GM21515 (cell line): ENCODE results near the gene DPF3.

Source experiments
- ATAC-seq: cut with Tn5 transposase; IDR thresholded peaks from one replicate; pipeline ENCODE4 v1.9.1; 2021; ENCODE audit not compliant: unreplicated experiment

Gene DPF3

GRCh38 chr14:72688990-72689671 lies 204.8 kb downstream of the DPF3 start:
- ATAC-seq = no peak

- ATAC-seq = no peak
These were observed 207.1 kb downstream of the DPF3 start for GRCh38 chr14:72686832-72687231.

GRCh38 chr14:72686101-72686500 lies 207.8 kb downstream of the DPF3 start:
- ATAC-seq = no peak

- ATAC-seq = no peak
These were observed 208.4 kb downstream of the DPF3 start for GRCh38 chr14:72685456-72685855.

GRCh38 chr14:72683787-72684186 lies 210.1 kb downstream of the DPF3 start:
- ATAC-seq = no peak

GRCh38 chr14:72682188-72682587 lies 211.7 kb downstream of the DPF3 start:
- no peak for ATAC-seq

- ATAC-seq = no peak
These were observed 212.9 kb downstream of the DPF3 start for GRCh38 chr14:72680853-72681640.

- ATAC-seq = no peak
These were observed 214.3 kb downstream of the DPF3 start for GRCh38 chr14:72679536-72680151.

- no peak for ATAC-seq
These were observed 214.8 kb downstream of the DPF3 start for GRCh38 chr14:72679141-72679535.

GRCh38 chr14:72678356-72678755 lies 215.5 kb downstream of the DPF3 start:
- ATAC-seq = no peak

GRCh38 chr14:72677664-72678063 lies 216.2 kb downstream of the DPF3 start:
- no peak for ATAC-seq

GRCh38 chr14:72675126-72675525 lies 218.8 kb downstream of the DPF3 start:
- no peak for ATAC-seq

GRCh38 chr14:72673179-72673578 lies 220.7 kb downstream of the DPF3 start:
- ATAC-seq = no peak

GRCh38 chr14:72666610-72667009 lies 227.3 kb downstream of the DPF3 start:
- ATAC-seq = no peak

GRCh38 chr14:72665259-72665658 lies 228.6 kb downstream of the DPF3 start:
- ATAC-seq = no peak

- no peak for ATAC-seq
These were observed 229.2 kb downstream of the DPF3 start for GRCh38 chr14:72664651-72665050.

- no peak for ATAC-seq
These were observed 229.8 kb downstream of the DPF3 start for GRCh38 chr14:72663956-72664650.

- no peak for ATAC-seq
These were observed 230.8 kb downstream of the DPF3 start for GRCh38 chr14:72663076-72663487.

GRCh38 chr14:72662214-72662613 lies 231.7 kb downstream of the DPF3 start:
- ATAC-seq = no peak

GRCh38 chr14:72657214-72657921 lies 236.5 kb downstream of the DPF3 start:
- ATAC-seq = no peak

GRCh38 chr14:72653026-72653425 lies 240.9 kb downstream of the DPF3 start:
- ATAC-seq = no peak
